Endometrium (tissue), 2 donors: ENCODE data around the gene MYL6.
"Not testable (repeated sequence)": the region's sequence is repeated elsewhere in the genome, so short reads cannot be mapped to it uniquely, and the experiment has no call there.

Source experiments
- FAIRE-seq: peaks from 2 replicates; lab custom pipeline; 2012; peaks lifted over from hg19 to GRCh38; lab: Jason Lieb, UNC
- donor health status: control.
- donor health status: control.

MYL6 gene

GRCh38 chr12:56156464-56157200, 1.5 kb upstream of the MYL6 start:
- FAIRE-seq = not testable (repeated sequence)

DNA sequence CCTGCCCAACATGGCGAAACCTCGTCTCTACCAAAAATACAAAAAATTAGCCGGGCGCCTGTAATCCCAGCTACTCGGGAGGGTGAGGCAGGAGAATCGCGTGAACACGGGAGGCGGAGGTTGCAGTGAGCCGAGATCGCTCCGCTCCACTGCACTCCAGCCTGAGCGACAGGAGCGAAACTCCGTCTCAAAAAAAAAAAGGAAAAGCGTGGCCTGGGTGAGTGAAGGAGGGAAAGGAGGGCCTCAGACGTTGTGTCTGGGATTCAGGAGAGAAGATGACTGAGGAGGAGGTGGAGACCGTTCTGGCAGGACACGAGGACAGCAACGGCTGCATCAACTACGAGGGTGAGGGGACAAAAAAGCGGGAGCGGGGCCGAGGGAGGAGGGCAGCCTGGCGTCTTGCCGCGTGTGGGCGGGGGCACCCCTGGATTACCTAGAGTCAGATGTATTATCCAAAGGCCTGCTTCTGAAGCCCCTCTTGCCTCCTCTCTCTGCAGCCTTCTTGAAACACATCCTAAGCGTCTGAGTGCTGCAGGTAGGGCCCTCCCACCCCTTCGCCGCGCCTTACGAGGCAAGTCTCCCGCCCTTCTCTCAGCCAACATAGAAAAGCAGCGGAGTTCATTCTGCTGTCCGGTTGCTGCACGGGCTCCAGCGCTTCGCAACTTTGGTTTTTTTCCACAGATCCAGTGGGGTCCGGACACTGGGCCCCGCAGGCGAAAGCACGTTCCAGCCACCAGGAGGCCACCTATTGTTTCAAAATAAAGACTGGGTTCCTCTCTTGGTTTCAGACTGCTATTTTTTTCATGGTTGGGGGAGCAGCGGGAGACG, 744 bp upstream of the MYL6 start:
- no peak for FAIRE-seq

GRCh38 chr12:56158926-56159461, 835 bp downstream of the MYL6 start:
- FAIRE-seq = no peak

GRCh38 chr12:56159482-56160192, 1.5 kb downstream of the MYL6 start:
- FAIRE-seq = no peak

GRCh38 chr12:56160193-56160763, 2.1 kb downstream of the MYL6 start:
- FAIRE-seq = no peak

DNA sequence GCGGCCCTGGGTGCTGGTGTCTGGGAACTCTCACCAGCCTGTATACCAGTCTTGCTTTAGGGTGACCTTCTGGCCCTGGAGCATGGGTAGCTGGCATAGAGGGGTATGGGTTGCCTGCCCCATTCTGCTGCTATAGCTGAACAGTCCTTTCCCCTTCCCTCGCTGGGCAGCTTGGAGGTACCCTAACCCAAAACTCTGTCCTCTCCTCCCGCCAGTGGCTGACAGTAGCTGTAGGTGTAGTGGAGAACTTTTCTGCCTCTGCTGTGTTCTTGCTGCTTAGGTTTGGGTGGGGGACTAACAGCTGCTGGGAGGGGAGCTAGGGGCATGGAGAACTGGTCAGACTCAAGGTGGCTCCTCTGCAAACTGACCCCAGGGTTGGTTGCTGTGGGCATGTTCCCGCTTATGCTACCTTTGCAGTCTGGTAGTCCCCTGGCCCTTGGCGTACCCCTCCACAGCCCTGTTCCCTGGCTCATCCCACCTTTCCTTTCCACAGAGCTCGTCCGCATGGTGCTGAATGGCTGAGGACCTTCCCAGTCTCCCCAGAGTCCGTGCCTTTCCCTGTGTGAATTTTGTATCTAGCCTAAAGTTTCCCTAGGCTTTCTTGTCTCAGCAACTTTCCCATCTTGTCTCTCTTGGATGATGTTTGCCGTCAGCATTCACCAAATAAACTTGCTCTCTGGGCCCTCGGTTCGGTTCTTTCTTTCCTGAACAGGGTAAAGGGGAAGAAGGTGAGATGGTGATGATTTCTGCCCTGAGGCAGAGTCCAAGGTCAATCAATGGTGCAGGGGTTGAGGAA, 2.9 kb downstream of the MYL6 start:
- no peak for FAIRE-seq

- FAIRE-seq = no peak
Observed at GRCh38 chr12:56161690-56162351, 3.7 kb downstream of the MYL6 start.

- FAIRE-seq = no peak
Observed at GRCh38 chr12:56162468-56163290, 4.5 kb downstream of the MYL6 start.

GRCh38 chr12:56163533-56164344, 5.6 kb downstream of the MYL6 start:
- no peak for FAIRE-seq

DNA sequence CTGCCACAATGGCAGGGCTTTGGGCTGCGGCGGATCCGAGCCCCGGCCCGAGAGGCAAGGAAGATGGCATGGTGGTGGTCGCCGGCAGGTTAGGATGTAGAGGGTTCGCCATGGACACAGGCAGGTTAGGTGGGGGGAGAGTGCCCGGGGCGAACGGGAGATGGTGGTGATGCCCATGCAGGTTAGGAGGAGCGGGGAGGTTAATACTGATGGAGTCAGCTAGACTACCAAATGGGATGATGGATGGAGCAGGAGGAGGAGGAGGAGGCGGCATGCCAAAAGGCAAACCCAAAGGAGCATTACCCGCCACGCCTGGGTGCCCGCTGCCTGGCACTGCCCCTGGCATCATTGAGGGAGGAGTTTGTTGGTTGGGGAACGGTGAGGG, 6.2 kb downstream of the MYL6 start:
- FAIRE-seq = no peak

DNA sequence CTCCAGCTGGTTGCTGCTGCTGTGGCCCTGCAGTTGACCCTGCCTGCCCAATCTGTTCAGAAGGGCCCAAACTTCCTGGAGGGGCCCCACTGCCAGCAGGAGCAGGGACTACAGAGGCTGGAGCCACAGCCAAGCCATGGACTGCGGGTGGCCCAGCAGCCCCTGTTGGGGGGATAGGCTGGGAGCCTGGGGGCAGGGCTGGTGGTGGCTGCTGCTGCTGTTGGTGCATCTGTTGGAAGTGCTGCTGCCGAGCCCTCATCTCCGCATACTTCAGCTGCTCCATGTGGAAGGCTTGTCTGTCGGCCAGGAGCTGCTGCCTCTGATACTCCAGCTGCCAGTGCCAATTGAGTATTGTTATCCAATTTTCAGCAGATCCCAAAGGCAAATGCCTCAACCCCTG, 7.2 kb downstream of the MYL6 start:
- no peak for FAIRE-seq

- no peak for FAIRE-seq
Observed at GRCh38 chr12:56169229-56169759, 11.1 kb downstream of the MYL6 start.

GRCh38 chr12:56172839-56173238, 14.7 kb downstream of the MYL6 start:
- no peak for FAIRE-seq

- FAIRE-seq = no peak
Observed at GRCh38 chr12:56178347-56178746, 20.2 kb downstream of the MYL6 start.

DNA sequence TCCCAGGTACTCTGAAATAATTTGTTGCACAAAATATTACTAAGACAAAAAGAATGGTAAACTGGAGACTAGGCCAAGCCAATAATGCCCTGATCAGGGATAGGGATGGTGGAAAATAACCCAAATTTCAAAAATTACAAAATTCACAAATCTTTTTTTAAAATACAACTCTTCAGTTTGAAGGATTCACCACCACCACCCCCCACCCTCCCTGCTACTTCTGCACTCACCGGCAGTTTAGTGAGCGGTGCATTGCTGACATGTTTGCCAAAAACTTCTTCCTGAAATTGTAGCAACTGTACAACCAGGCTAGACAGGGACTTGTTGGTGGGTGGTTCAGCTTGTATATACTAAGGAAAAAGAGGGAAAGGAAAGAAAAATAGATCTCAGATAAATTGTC, 28.8 kb downstream of the MYL6 start:
- FAIRE-seq = no peak

DNA sequence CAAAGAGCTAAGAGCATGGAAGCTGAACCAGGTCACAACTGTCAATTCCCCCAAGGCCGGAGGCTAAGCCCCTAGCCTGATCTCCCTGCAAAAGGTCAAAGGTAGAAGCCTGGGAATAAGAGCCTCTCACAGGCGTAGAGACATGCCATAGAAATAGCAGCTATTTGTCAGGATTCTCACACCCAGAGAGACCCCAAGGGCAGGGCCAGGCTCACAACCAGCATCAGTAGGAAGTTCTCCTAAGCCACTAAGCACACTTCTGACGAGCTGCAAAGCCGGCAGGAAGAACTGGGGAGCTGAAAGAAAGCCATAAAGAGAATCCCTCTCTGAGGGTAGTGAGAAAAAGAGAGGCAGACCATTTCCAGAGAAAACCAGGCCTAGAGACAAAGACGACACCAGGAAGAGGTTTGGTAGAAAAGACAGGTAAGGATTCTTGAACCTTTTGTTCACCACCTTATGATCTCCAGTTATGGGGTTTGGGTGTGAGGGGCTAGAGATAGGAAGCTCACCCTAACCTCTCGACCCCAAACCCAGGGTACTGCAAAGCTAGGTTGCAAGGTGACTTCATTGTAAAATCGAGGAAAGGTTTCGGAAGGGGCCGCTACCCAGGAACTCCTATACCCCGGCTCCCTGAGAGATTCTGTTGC, 30.1 kb downstream of the MYL6 start:
- no peak for FAIRE-seq

- no peak for FAIRE-seq
Observed at GRCh38 chr12:56188778-56189098, 30.6 kb downstream of the MYL6 start.

DNA sequence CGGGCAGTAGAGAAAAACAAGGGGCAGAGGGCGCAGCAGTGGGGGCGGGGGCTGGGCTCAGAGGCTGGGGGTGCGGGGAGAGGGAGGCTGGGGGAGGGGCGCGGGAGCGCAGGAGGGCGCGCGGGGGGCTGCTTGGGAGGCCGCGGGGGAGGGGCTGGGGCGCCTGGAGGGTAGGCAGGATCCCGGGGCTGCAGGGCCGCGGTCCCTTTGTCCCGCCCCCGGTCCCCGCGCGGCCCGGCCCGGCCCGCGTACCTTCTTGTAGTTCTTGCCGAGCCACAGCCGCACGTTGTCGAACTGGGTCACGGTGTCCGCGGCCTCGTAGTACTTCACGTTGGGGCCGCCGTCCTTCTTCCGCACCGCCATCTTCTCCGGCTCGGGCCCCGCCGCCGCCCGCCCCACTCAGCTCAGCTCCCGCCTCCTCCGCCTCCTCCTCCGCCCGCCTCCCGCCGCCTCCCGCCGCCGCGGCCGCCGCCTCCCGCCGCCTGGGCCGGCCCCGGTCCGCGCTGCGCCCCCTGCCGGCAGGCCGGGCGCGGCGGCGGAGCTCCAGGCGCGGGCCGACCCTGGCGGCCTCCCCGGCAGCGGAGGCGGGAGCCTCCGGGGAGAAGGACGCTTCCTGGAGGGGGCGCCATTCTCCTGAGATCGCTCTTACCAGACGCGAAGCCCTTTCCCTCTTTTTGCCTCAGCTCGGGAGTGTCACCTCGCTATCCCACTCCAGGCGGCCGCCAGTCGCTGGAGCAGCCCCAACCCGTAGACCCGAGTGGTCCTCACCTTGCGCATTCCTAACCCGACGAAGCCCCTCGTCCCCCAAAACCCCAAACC, 31.1 kb downstream of the MYL6 start, which contains the start of gene SMARCC2:
SMARCC2 (minus strand) TSS at position 385 of the 819 bp plus-strand sequence; CDS start at position 363, 22 bp downstream.
- FAIRE-seq = no peak
